HL-60 (cell line): Measurements from ENCODE around the gene HOOK2.
A peak's percentile ranks its signal among the peaks of the same experiment; 100 is the strongest.

ENCODE experiments used
- DNase-seq, 2 experiments: peaks; one replicate each; pipeline ENCODE4 v3.0.0-alpha.2; 2010 to 2020; ENCODE audit warnings: low read depth in 1 of 2, low spot score in 1 of 2
- H3K27ac ChIP-seq: fragments of 250-450 bp; sonication (Bioruptor Pico); replicated peaks from 2 replicates; pipeline ENCODE4 v1.5.1; 2020; ENCODE audit warnings: mild to moderate bottlenecking, moderate library complexity
- H3K27me3 ChIP-seq: fragments of 250-450 bp; sonication (Bioruptor Pico); 2 replicates; pipeline ENCODE4 v1.5.1; 2021; ENCODE audit warnings: mild to moderate bottlenecking, moderate library complexity; ENCODE audit not compliant: insufficient read depth, poor library complexity, severe bottlenecking
- H3K4me3 ChIP-seq: replicated peaks from 2 replicates; pipeline ENCODE4 v1.5.1; 2011; ENCODE audit warnings: mild to moderate bottlenecking, control low read depth, low read length; ENCODE audit not compliant: insufficient read depth
- CTCF ChIP-seq: IDR thresholded peaks from one replicate; pipeline ENCODE4 v1.5.1; 2011; ENCODE audit warnings: low read length, control low read depth, inconsistent platforms; ENCODE audit not compliant: insufficient read depth
- GABPA ChIP-seq: IDR thresholded peaks from 2 replicates; pipeline ENCODE4 v1.6.1; 2012; ENCODE audit warnings: low read depth
- POLR2AphosphoS5 ChIP-seq: IDR thresholded peaks from 2 replicates; pipeline ENCODE4 v1.6.1; 2012; ENCODE audit warnings: low read depth
- REST ChIP-seq: IDR thresholded peaks from 2 replicates; pipeline ENCODE4 v1.6.1; 2012; ENCODE audit warnings: low read depth; ENCODE audit not compliant: insufficient replicate concordance
- SPI1 ChIP-seq: IDR thresholded peaks from 2 replicates; pipeline ENCODE4 v1.6.1; 2012; ENCODE audit warnings: low read depth, mild to moderate bottlenecking, borderline replicate concordance

HOOK2 gene

GRCh38 chr19:12723641-12724426, 51.5 kb downstream of the HOOK2 start, which contains the start of gene TNPO2:
TSS of gene TNPO2 (minus strand) at chr19:12723932. CDS start at chr19:12720977, 2,955 bp downstream.
- TF ChIP-seq POLR2AphosphoS5 (peak; percentile 72), CTCF (no peak)

GRCh38 chr19:12723381-12723640, 52.0 kb downstream of the HOOK2 start:
- DNase-seq = peak in 1 of 2 experiments; percentile 21
- Histone ChIP-seq H3K27ac (peak overlapping the region; percentile 93), H3K27me3 (no peaks in the 10 kb centered on the region), H3K4me3 (peak overlapping the region; percentile 88)
- TF ChIP-seq SPI1 (no peak), CTCF (no peak), GABPA (no peak), POLR2AphosphoS5 (no peak), REST (no peak)

More at GRCh38 chr19:12723641-12724426, 51.5 kb downstream of the HOOK2 start, which contains the start of gene TNPO2:
- peak; percentile 76 to 86 for DNase-seq
- Histone ChIP-seq H3K27me3 (no peaks in the 10 kb centered on the region), H3K4me3 (peak within 1 kb of the TSS; percentile 88), H3K27ac (peak within 1 kb of the TSS; percentile 93)

GRCh38 chr19:12722566-12723380, 52.6 kb downstream of the HOOK2 start:
- Histone ChIP-seq H3K4me3 (peak overlapping the region; percentile 88), H3K27ac (peak overlapping the region; percentile 93), H3K27me3 (no peaks in the 10 kb centered on the region)
- DNase-seq = peak; percentile 99
- TF ChIP-seq POLR2AphosphoS5 (peak; percentile 57; the same call in 1 of the 2 replicates), CTCF (no peak), GABPA (peak; percentile 64), SPI1 (no peak), REST (no peak)
